Small intestine (tissue), 7 donors: ENCODE results near the gene GCDH. TPM values are rescaled to one million over a fixed set of nuclear protein-coding genes. Genes with fewer than 3 reads are reported as not detected.

ENCODE experiments used
- DNase-seq, 2 donors: peaks; one replicate each; pipeline versions ENCODE4 v3.0.0 to v3.0.0-alpha.2; 2013
- FAIRE-seq: peaks from 2 replicates; lab custom pipeline; 2012; peaks lifted over from hg19 to GRCh38; lab: Jason Lieb, UNC
- H3K27ac ChIP-seq, 3 donors: one replicate each; pipeline ENCODE4 v1.5.1; 2013; ENCODE audit warnings: low read length in 2 of 3, mild to moderate bottlenecking in 2 of 3, control low read depth in 1 of 3, inconsistent platforms in 1 of 3, low read depth in 1 of 3, moderate library complexity in 1 of 3
- H3K27me3 ChIP-seq, 3 donors: one replicate each; pipeline ENCODE4 v1.6.1; 2013; ENCODE audit warnings: low read length in 3 of 3, inconsistent platforms in 1 of 3; ENCODE audit not compliant: control insufficient read depth in 3 of 3, insufficient read depth in 3 of 3
- H3K36me3 ChIP-seq, 3 donors: one replicate each; pipeline ENCODE4 v1.6.1; 2013; ENCODE audit warnings: low read length in 3 of 3, inconsistent platforms in 1 of 3, low read depth in 1 of 3, mild to moderate bottlenecking in 1 of 3, moderate library complexity in 1 of 3; ENCODE audit not compliant: control insufficient read depth in 3 of 3, insufficient read depth in 2 of 3
- H3K4me1 ChIP-seq, 3 donors: one replicate each; pipeline ENCODE4 v1.6.1; 2013; ENCODE audit warnings: low read length in 2 of 3, inconsistent platforms in 1 of 3, low read depth in 1 of 3, mild to moderate bottlenecking in 1 of 3, moderate library complexity in 1 of 3; ENCODE audit not compliant: control insufficient read depth in 3 of 3, insufficient read depth in 2 of 3
- H3K4me3 ChIP-seq, 3 donors: one replicate each; pipeline ENCODE4 v1.5.1; 2013; ENCODE audit warnings: low read length in 3 of 3, control low read depth in 1 of 3, inconsistent platforms in 1 of 3, low read depth in 1 of 3, mild to moderate bottlenecking in 1 of 3, moderate library complexity in 1 of 3
- H3K9me3 ChIP-seq, 2 donors: one replicate each; pipeline ENCODE4 v1.6.1; 2013; ENCODE audit warnings: low read depth in 1 of 2, low read length in 1 of 2; ENCODE audit not compliant: control insufficient read depth in 2 of 2, insufficient read depth in 1 of 2
- WGBS, 3 donors: extraction: QIAGEN DNeasy Blood & Tissue Kit; methylation state at CpG; one replicate each; pipeline ENCODE4 v1.1.7; 2013; 5-methylcytosine and 5-hydroxymethylcytosine counted together
- polyA plus RNA-seq, 4 donors: library from polyadenylated mRNA; stranded (reverse) in 3 of 4; unstranded in 1 of 4; fragments of 200-250 nt in 3 of 4; fragments of 120-200 nt in 1 of 4; gene quantifications; one replicate each; pipeline versions ENCODE4 v1.2.1 to v1.2.3, GENCODE V29; 2013
- donor health status: healthy with polysubstance abuse.
- donor health status: control.
- donor health status: control.
- donor health status: Bipolar disorder and iron deficiency.
- donor health status: healthy.

GCDH gene
- polyA plus RNA-seq, 4 donors, result 24.8 to 38.9 (median 28.3) TPM

DNA sequence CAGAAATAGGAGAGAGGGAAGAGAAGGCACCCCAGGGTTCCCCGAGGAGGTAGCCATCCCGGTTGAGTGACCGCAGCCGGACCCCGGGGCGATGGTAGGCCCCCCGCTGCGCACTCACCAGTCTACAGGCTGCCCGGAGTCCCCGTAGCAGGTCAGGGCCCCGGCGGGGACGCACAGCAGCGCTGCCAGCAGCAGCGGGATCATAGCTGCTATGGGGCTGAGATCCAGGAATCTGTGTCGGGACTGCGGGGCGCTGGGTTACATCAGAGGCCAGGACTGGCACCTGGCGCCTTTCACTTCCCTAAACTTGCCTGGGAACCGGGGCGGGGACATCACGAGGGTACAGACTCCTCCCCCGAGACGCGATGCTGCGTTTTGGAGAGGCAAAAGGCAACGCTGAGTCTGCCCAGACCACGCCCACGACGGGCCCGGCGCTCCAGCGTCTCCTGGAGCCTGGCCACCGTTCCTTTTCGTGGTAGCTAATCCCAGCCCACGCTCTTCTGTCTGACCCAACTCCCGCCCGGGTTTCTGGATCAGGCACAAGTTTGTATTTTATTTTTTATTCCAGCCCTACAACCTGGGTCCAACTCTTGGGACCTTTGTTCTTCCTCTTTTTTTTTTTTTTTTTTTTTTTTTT is 9.7 kb upstream of the GCDH start, which contains the start of gene DNASE2:
Gene DNASE2 (minus strand): TSS at position 278 of the 637 bp plus-strand sequence. CDS start 74 bp downstream, at position 204.
- FAIRE-seq (no peak), DNase-seq (peak; percentile 85 to 92)
- Histone ChIP-seq H3K9me3 (peaks cover 0 to 32% of the 10 kb centered on the region in 2 donors), H3K4me3 (peak within 1 kb of the TSS; percentile 59 to 76 (median 62)), H3K36me3 (peaks cover 0 to 3% (median 2%) of the 10 kb centered on the region in 3 donors), H3K4me1 (peaks cover 0 to 18% (median 7%) of the 10 kb centered on the region in 3 donors), H3K27ac (peak within 1 kb of the TSS; percentile 24 to 91 (median 55)), H3K27me3 (peaks cover 0 to 46% (median 4%) of the 10 kb centered on the region in 3 donors)
- 0 to 1% (median 0%) methylated on average over 38 of the region's 38 CpGs for WGBS, 3 donors

DNA sequence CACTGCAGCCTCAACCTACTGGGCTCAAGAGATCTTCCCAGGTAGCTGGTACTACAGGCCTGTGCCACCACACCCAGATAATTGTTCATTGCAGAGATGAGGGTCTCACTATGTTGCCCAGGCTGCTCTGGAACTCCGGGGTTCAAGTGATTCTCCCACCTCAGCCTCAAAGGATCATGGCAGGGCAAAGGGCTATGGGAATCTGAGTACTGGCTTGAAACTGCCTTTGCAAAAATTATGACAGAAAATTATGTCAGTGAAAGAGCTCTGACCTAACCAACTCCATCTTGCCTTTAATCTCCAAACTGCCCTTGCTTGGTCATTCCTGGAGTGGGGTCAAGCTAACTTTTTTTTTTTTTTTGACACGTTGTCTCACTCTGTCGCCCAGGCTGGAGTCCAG is 8.4 kb upstream of the GCDH start:
- peaks cover 0 to 18% (median 7%) of the 10 kb centered on the region in 3 donors for H3K4me1 ChIP-seq
- peaks cover 0 to 32% of the 10 kb centered on the region in 2 donors for H3K9me3 ChIP-seq
- no peak overlapping the region for H3K27ac ChIP-seq
- H3K36me3 ChIP-seq, result peaks cover 0 to 3% (median 2%) of the 10 kb centered on the region in 3 donors
- peaks cover 0 to 59% (median 4%) of the 10 kb centered on the region in 3 donors for H3K27me3 ChIP-seq
- DNase-seq (no peak), FAIRE-seq (no peak)
- H3K4me3 ChIP-seq, result no peak overlapping the region
- 82 to 94% (median 86%) methylated on average over 3 of the region's 3 CpGs for WGBS, 3 donors

DNA sequence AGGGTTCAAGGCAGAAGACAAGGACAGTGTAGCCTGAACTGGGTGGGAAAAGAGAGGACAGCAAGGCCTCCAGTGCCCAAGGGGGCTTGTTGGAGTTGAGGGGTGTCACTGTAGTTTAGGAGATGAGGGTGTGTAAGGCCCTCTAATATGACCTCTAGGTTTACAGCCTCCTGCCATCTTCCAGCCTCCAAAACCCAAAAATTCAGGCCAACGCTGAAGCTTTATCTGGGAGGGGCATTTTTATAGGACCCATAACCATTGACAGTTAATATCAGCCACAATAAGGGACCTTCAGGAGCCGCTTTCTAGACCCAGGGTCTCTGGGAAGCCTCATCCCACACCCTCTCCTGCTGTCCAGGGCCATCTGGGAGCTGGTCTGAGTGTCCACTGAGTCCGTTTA is 6.8 kb upstream of the GCDH start:
- H3K4me3 ChIP-seq, result no peak overlapping the region
- FAIRE-seq, result no peak

DNA sequence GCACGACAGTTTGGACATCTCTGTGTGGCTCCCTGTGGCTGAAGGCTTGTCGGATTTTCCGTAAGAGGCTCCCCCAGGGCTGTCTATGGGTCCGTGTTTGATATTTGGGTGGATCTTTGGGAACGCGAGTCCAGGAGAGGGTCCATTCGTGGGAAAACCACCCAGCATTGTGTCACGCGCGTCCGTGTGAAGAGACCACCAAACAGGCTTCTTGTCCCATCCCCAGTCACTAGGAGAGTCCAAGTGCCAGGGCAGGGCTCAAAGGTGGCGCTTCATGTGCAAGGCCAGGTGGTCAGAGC is 6.4 kb upstream of the GCDH start:
- no peak overlapping the region for H3K4me3 ChIP-seq
- peak overlapping the region in 1 of 3 donors; percentile 80 for H3K27ac ChIP-seq
- 74 to 85% (median 81%) methylated on average over 12 of the region's 12 CpGs for whole genome bisulfite sequencing, 3 donors
- H3K36me3 ChIP-seq, result no peaks in the 10 kb centered on the region
- peaks cover 0 to 18% (median 7%) of the 10 kb centered on the region in 3 donors for H3K4me1 ChIP-seq
- peaks cover 0 to 32% of the 10 kb centered on the region in 2 donors for H3K9me3 ChIP-seq
- DNase-seq (no peak), FAIRE-seq (no peak)
- peaks cover 0 to 61% (median 4%) of the 10 kb centered on the region in 3 donors for H3K27me3 ChIP-seq

More for the DNA sequence above, 6.8 kb upstream of the GCDH start:
- Histone ChIP-seq H3K36me3 (no peaks in the 10 kb centered on the region), H3K9me3 (peaks cover 0 to 32% of the 10 kb centered on the region in 2 donors), H3K4me1 (peaks cover 0 to 18% (median 7%) of the 10 kb centered on the region in 3 donors), H3K27ac (no peak overlapping the region), H3K27me3 (peaks cover 0 to 61% (median 4%) of the 10 kb centered on the region in 3 donors)
- no peak for DNase-seq
- WGBS, 3 donors, result 90 to 92% (median 92%) methylated on average over 3 of the region's 3 CpGs

DNA sequence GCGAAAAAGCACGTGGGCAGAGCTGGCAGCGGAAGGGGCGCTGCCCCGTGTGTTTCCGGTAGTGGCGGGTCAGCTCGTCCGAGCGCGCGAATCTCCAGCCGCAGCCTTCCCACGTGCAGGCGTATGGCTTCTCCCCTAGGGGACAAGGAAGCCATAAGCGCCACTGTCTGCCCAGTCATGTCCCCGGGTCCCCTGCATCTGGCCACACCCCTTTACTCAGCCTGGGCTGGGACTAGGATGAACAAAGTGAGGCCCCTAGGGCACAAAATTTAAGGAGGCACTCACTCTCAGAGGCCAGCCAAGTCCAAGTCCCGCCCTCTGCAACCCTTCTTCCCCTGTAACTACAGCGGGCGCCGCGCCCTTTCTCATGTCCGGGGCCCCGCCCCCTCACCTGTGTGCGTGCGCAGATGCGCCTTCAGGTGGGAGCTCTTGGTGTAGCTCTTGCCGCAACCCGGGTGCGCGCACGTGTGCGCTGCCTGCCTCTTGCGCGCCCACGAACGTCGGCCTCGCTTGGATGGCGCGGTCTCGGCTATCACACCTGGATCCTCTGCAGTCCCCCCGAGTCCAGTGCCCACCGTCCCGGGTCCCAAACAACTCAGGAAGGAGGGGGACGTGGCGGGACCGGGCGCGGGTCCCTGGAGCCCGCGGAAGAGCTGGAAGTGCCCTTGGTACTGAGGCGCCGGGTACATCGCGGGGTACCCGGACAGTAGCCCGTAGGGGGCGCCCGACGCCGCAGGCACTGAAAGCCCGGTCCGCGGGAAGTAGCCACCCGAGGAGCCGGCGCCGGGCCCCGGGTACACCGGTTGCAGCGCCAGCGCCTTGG is 5.8 kb upstream of the GCDH start:
- FAIRE-seq, result no peak
- peaks cover 0 to 18% (median 4%) of the 10 kb centered on the region in 3 donors for H3K4me1 ChIP-seq
- peak; percentile 88 to 93 for DNase-seq
- H3K27me3 ChIP-seq, result peaks cover 0 to 61% (median 4%) of the 10 kb centered on the region in 3 donors
- H3K9me3 ChIP-seq, result peaks cover 0 to 32% of the 10 kb centered on the region in 2 donors
- H3K36me3 ChIP-seq, result no peaks in the 10 kb centered on the region
- WGBS, 3 donors, result 2 to 9% (median 4%) methylated on average over 68 to 73 of the region's 73 CpGs
- H3K4me3 ChIP-seq, result peak overlapping the region; percentile 27 to 54 (median 30)
- H3K27ac ChIP-seq, result peak overlapping the region in 1 of 3 donors; percentile 80

DNA sequence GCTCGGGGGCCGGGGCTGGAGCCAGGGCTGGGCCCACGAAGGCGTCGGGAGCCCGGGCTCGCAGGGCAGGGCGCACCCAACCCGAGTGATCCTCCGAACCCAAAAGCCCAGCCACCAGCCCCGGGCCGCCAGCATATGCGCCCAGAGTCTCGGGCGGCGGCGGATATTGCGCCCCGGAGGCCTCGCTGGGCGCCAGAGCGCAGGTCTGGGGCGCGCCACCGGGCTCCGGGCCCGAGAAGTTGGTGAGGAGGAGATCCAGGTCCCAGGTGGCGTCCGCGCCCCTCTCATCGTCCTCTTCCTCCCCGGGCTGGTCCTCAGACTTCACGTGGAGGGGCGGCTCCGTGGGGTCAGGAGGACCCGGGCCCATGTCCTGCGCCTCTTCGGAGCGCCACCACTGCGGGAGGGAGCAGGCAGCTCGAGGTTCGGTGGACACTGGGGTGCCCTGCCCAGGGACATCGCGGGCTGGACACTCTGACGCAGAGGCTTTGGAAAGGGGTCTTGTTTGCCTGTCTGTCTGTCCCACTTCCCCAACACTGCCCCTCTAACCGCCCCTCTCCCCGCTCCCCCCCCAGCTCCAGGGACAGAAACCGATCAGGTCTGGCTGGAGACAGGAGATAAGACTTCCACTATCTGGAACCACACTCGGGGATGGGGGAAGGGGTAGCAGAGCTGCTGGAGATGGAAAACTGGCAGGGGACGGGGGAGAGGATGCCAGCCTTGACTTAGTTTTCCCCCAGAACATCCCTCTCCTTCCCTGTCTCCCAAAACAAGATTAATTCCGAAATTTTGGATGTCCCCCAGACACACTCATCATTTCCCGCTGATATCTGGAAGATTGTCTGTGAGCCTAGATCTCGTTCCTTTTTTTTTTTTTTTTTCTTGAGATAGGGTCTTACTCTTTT is 5.0 kb upstream of the GCDH start:
- WGBS, 3 donors, result 5 to 11% (median 7%) methylated on average over 41 to 53 of the region's 53 CpGs
- DNase-seq (peak in 1 of 2 donors; percentile 39), FAIRE-seq (no peak)
- Histone ChIP-seq H3K27ac (peak overlapping the region in 1 of 3 donors; percentile 59), H3K4me3 (peak overlapping the region in 2 of 3 donors; percentile 30 to 54), H3K9me3 (peaks cover 0 to 32% of the 10 kb centered on the region in 2 donors), H3K36me3 (no peaks in the 10 kb centered on the region), H3K27me3 (peaks cover 0 to 56% (median 4%) of the 10 kb centered on the region in 3 donors), H3K4me1 (peaks cover 0 to 17% (median 0%) of the 10 kb centered on the region in 3 donors)

DNA sequence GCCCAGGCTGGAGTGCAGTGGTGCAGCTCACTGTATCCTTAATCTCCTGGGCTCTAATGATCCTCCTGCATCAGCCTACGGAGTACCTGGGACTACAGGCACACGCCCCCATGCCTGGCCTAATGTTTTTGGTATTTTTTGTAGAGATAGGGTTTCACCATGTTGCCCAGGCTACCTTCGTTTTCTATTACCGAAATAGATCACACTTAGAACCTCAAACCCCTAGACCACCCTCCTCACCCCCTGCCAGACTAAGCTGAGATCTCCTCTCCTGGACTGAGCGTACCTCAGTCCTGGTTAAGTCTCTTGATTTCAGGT is 4.3 kb upstream of the GCDH start:
- H3K27me3 ChIP-seq, result peaks cover 0 to 50% (median 4%) of the 10 kb centered on the region in 3 donors
- no peak for FAIRE-seq
- no peaks in the 10 kb centered on the region for H3K36me3 ChIP-seq
- H3K4me3 ChIP-seq, result no peak overlapping the region
- 63 to 76% (median 64%) methylated on average over 5 of the region's 5 CpGs for WGBS, 3 donors
- H3K4me1 ChIP-seq, result peaks cover 0 to 16% (median 0%) of the 10 kb centered on the region in 3 donors
- peaks cover 0 to 32% of the 10 kb centered on the region in 2 donors for H3K9me3 ChIP-seq
- DNase-seq, result no peak
- H3K27ac ChIP-seq, result no peak overlapping the region
